ENCODE measurements around the gene SIGLEC15. TPM values are rescaled to one million over a fixed set of nuclear protein-coding genes. Genes with fewer than 3 reads are reported as not detected.

The SIGLEC15 gene
- total RNA-seq, 4 donors from 2014 or later, result not detected

DNA sequence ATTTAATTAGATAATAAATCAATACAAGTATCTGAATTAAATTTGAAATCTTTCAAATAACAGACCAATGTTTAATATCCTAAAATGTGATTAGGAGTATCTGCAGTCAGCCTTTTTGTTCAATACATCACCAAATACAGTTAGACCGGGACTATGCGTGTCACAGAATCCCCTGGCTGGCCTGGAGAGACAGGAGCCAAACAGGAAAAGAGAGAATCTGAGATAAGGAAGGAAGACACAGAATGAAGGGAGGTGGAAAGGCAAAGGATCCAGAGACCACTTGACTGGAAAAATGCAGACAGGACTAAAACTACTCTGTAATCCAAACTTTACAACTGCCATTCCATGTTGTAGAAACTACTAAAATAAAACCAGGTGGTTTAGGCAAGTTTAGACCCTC, 66.3 kb downstream of the SIGLEC15 start:
- Histone ChIP-seq H3K4me1 (no peaks in the 10 kb centered on the region), H3K4me3 (no peak overlapping the region), H3K36me3 (peaks cover 0 to 60% of the 10 kb centered on the region in 2 donors), H3K27me3 (no peaks in the 10 kb centered on the region), H3K27ac (no peak overlapping the region), H3K9me3 (no peaks in the 10 kb centered on the region)
- ATAC-seq, result no peak
- intact Hi-C loops (cut with DNase I; ENCODE audit: low total_unique reads) (no loop called here), in situ Hi-C loops (cut with MboI; ENCODE audit: low sequenced_read_pairs in 4 of 4) (loop anchor here in 2 of 4 donors (25.0 kb wide), 2 partner anchors 205 to 230 kb away; no protein-coding TSS in a partner anchor)
- DNase-seq, result no peak
- no peak for TF ChIP-seq POLR2A (IDR thresholded peaks at IDR 0.05)
- TF ChIP-seq, protein P1, sequence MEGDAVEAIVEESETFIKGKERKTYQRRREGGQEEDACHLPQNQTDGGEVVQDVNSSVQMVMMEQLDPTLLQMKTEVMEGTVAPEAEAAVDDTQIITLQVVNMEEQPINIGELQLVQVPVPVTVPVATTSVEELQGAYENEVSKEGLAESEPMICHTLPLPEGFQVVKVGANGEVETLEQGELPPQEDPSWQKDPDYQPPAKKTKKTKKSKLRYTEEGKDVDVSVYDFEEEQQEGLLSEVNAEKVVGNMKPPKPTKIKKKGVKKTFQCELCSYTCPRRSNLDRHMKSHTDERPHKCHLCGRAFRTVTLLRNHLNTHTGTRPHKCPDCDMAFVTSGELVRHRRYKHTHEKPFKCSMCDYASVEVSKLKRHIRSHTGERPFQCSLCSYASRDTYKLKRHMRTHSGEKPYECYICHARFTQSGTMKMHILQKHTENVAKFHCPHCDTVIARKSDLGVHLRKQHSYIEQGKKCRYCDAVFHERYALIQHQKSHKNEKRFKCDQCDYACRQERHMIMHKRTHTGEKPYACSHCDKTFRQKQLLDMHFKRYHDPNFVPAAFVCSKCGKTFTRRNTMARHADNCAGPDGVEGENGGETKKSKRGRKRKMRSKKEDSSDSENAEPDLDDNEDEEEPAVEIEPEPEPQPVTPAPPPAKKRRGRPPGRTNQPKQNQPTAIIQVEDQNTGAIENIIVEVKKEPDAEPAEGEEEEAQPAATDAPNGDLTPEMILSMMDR (IDR thresholded peaks at IDR 0.05 in 4 of 5, conservative IDR thresholded peaks at IDR 0.05 in 1 of 5), result no peak

Other genes starting within 250 kb of the SIGLEC15 start
- under 1 TPM in 1 of 4 donors, not detected in 3; 0.36 TPM for gene SLC14A2, start 210.2 kb upstream of the SIGLEC15 start, total RNA-seq
- gene SLC14A1, start 101.5 kb upstream of the SIGLEC15 start, total RNA-seq, result 1 to 10 TPM; 1.1 to 8.2 (median 7.1) TPM
- 10 to 100 TPM; 18.7 to 30.3 (median 24.0) TPM for gene EPG5, start 141.7 kb downstream of the SIGLEC15 start, total RNA-seq
- gene PSTPIP2, start 246.6 kb downstream of the SIGLEC15 start, total RNA-seq, result 10 to 100 TPM in 2 of 4 donors, 1 to 10 TPM in 2; 8.4 to 18.2 (median 10.3) TPM